Activated CD8-positive, alpha-beta T cell treated with anti-CD3 and anti-CD28 coated beads for 36 hours (primary cell): ENCODE data around the gene SLC24A3. TPM values are rescaled to one million over a fixed set of nuclear protein-coding genes. Genes with fewer than 3 reads are reported as not detected.

ENCODE experiments used
- ATAC-seq: fragments of 200-7000 bp; cut with Tn5 transposase; one replicate; pipeline ENCODE4 v1.10.0; 2021; ENCODE audit warnings: mild to moderate bottlenecking, moderate library complexity
- CTCF ChIA-PET: fragments of 350-600 bp; sonication (Branson Sonifier 250); formaldehyde crosslinking; loops from one replicate; lab custom pipeline; 2021; ENCODE audit warnings: antibody characterized with exemption; lab: Charles Lee
- POLR2A ChIA-PET: fragments of 350-600 bp; sonication (Branson Sonifier 250); formaldehyde crosslinking; loops from one replicate; lab custom pipeline; 2021; ENCODE audit warnings: antibody characterized with exemption; lab: Charles Lee
- DNase-seq: peaks from one replicate; pipeline ENCODE4 v3.0.0-alpha.2; 2020
- H3K27ac Mint-ChIP-seq: one replicate; pipeline ENCODE4 v1.8.0; 2021; ENCODE audit warnings: mild to moderate bottlenecking, mixed read lengths
- H3K27me3 Mint-ChIP-seq: one replicate; pipeline ENCODE4 v1.8.0; 2021; ENCODE audit warnings: mixed read lengths
- H3K36me3 Mint-ChIP-seq: one replicate; pipeline ENCODE4 v1.8.0; 2021; ENCODE audit warnings: low read depth, mixed read lengths
- H3K4me1 Mint-ChIP-seq: one replicate; pipeline ENCODE4 v1.8.0; 2021; ENCODE audit warnings: low read depth, mixed read lengths
- H3K4me3 Mint-ChIP-seq: one replicate; pipeline ENCODE4 v1.8.0; 2021; ENCODE audit warnings: mild to moderate bottlenecking, moderate library complexity, mixed read lengths
- H3K9me3 Mint-ChIP-seq: one replicate; pipeline ENCODE4 v1.8.0; 2021; ENCODE audit warnings: mixed read lengths
- intact Hi-C: fragments of 100-400 bp; cut with micrococcal nuclease; formaldehyde crosslinking; loops from one replicate; pipeline ENCODE4 v1.10.0; 2022
- total RNA-seq, 2 experiments: library from RNA; stranded (reverse); gene quantifications; one replicate each; pipeline ENCODE4 v1.2.3, GENCODE V29; 2021
- TF ChIP-seq, protein P1 (sequence below): fragments of 200-600 bp; IDR thresholded peaks from one replicate; pipeline ENCODE4 v1.8.0; 2022; ENCODE audit warnings: antibody characterized with exemption, mild to moderate bottlenecking

SLC24A3 gene
- total RNA-seq, 2 experiments from 2014 or later = not detected

DNA sequence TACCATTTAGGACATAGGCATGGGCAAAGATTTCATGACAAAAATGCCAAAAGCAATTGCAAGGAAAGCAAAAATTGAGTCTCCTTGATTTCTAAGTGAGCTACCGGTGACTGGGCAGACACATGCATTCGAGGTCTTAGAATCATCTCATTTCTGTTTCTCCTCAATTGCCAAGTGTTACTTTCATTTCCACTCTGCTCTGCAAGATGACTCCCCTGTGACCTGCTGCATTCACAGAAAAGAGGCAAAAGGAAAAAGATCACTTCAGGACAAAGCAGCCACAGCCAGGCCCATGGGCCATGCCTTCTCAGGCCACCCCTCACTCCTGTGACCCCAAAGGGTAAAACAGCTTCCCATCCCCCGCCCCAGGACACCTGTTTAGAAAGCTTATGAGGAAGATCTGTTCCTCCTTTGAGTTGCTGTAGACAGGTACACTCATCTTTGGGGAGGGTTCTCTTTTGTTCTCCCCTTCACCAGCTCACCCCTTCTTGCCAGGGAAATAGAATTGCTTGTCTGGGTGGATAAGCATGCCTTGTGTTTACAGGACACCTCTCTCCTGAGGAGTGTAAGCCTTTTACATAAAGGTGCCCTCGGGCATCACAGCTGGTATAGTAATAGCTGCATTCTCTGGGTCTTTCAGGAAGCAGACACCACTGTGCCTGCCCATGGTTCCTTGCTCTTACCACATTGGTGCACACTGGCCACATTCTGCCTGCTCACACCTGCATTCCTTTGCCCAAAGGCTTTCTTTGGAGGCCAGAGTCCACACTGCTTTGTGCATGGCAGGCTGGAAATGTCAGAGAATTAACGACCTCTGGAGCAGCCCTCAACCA, 105.0 kb downstream of the SLC24A3 start:
- ATAC-seq (no peak), DNase-seq (no peak)
- TF ChIP-seq, protein P1, sequence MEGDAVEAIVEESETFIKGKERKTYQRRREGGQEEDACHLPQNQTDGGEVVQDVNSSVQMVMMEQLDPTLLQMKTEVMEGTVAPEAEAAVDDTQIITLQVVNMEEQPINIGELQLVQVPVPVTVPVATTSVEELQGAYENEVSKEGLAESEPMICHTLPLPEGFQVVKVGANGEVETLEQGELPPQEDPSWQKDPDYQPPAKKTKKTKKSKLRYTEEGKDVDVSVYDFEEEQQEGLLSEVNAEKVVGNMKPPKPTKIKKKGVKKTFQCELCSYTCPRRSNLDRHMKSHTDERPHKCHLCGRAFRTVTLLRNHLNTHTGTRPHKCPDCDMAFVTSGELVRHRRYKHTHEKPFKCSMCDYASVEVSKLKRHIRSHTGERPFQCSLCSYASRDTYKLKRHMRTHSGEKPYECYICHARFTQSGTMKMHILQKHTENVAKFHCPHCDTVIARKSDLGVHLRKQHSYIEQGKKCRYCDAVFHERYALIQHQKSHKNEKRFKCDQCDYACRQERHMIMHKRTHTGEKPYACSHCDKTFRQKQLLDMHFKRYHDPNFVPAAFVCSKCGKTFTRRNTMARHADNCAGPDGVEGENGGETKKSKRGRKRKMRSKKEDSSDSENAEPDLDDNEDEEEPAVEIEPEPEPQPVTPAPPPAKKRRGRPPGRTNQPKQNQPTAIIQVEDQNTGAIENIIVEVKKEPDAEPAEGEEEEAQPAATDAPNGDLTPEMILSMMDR = no peak
- Mint-ChIP-seq H3K27me3 (peaks cover 6% of the 10 kb centered on the region), H3K9me3 (no peaks in the 10 kb centered on the region), H3K36me3 (no peaks in the 10 kb centered on the region), H3K4me1 (peaks cover 2% of the 10 kb centered on the region), H3K27ac (no peak overlapping the region), H3K4me3 (no peak overlapping the region)
- ChIA-PET POLR2A (no interaction called here), CTCF (no interaction called here)
- intact Hi-C loops = no loop called here

DNA sequence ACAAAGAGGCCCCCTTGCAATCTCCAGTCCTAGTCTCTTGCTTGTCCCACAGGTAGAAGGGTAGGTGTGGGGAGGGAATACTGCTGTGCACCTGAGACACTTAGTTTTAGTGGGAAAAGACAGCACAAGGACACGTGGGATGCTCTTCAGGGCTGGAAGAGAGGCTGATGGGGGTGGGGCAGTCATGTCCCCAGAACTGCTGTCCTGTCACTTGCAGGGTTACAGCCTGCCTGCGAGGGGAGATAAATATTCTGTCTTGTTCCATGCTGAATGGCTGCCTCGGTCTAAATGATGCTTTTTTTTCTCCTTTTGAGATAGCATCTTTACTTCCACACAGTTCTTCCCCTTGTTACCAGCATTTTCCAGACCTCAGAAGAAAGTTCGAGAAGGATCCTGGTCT, 106.2 kb downstream of the SLC24A3 start:
- ATAC-seq = no peak
- intact Hi-C loops = no loop called here
- DNase-seq = no peak

DNA sequence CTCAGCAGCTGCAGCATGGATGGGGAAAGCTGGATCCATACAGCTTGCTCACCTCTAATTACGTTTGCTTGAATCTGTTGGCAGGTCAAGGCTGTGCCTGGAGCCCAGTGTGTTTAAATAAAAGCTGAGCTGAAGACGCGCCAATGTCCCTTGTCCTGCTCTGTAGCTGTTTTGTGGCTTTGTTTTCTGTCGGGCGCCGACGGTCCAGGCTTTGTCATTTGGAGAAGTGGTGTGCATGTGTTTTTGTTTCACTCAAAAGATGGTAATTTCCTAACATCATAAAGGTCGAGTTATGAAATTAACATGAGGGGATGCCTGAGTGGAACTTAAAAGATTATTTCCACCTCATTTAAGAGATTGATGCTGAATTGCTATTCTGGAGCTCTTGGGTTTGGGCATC, 107.6 kb downstream of the SLC24A3 start:
- H3K27ac Mint-ChIP-seq = no peak overlapping the region
- peaks cover 2% of the 10 kb centered on the region for H3K4me1 Mint-ChIP-seq
- TF ChIP-seq, protein P1 = no peak
- H3K4me3 Mint-ChIP-seq = no peak overlapping the region
- ATAC-seq (no peak), DNase-seq (no peak)
- intact Hi-C loops = no loop called here
- POLR2A ChIA-PET = no interaction called here
- H3K9me3 Mint-ChIP-seq = no peaks in the 10 kb centered on the region
- CTCF ChIA-PET = no interaction called here
- peaks cover 4% of the 10 kb centered on the region for H3K27me3 Mint-ChIP-seq
- H3K36me3 Mint-ChIP-seq = no peaks in the 10 kb centered on the region

More for the DNA sequence above, 106.2 kb downstream of the SLC24A3 start:
- peaks cover 2% of the 10 kb centered on the region for H3K4me1 Mint-ChIP-seq
- no peaks in the 10 kb centered on the region for H3K9me3 Mint-ChIP-seq
- no peak overlapping the region for H3K27ac Mint-ChIP-seq
- ChIA-PET CTCF (no interaction called here), POLR2A (no interaction called here)
- H3K36me3 Mint-ChIP-seq = no peaks in the 10 kb centered on the region
- TF ChIP-seq, protein P1 = no peak
- H3K27me3 Mint-ChIP-seq = peaks cover 6% of the 10 kb centered on the region
- no peak overlapping the region for H3K4me3 Mint-ChIP-seq

DNA sequence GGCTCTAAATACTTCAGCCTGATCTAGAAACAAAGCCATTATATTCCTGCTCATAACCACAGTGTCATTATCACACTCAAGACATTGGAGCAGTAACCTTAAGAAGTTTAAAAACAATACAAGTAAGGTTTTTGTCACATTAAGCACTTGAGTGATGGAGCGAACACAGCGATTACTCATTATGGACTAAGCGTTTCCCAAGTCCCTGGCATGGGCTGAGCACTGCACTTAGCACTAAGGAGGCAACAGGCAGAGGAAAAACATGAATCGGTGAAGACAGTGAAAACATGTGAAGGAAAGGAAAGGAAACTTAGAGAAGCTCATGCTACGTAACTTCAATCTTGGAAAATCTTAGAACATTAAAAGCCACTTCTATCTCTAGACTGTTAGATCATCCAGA, 108.7 kb downstream of the SLC24A3 start:
- Mint-ChIP-seq H3K27ac (no peak overlapping the region), H3K27me3 (peaks cover 3% of the 10 kb centered on the region), H3K4me3 (no peak overlapping the region), H3K4me1 (peaks cover 2% of the 10 kb centered on the region), H3K36me3 (no peaks in the 10 kb centered on the region), H3K9me3 (no peaks in the 10 kb centered on the region)
- ChIA-PET CTCF (no interaction called here), POLR2A (no interaction called here)
- ATAC-seq (no peak), DNase-seq (no peak)
- intact Hi-C loops = no loop called here
- TF ChIP-seq, protein P1 = no peak
